GM18861 (cell line): ENCODE results near the gene OTOA.
"Not testable (repeated sequence)": the region's sequence is repeated elsewhere in the genome, so short reads cannot be mapped to it uniquely, and the experiment has no call there.

ENCODE experiments used
- ATAC-seq: cut with Tn5 transposase; IDR thresholded peaks from one replicate; pipeline ENCODE4 v1.9.1; 2021; ENCODE audit not compliant: unreplicated experiment

Gene OTOA

DNA sequence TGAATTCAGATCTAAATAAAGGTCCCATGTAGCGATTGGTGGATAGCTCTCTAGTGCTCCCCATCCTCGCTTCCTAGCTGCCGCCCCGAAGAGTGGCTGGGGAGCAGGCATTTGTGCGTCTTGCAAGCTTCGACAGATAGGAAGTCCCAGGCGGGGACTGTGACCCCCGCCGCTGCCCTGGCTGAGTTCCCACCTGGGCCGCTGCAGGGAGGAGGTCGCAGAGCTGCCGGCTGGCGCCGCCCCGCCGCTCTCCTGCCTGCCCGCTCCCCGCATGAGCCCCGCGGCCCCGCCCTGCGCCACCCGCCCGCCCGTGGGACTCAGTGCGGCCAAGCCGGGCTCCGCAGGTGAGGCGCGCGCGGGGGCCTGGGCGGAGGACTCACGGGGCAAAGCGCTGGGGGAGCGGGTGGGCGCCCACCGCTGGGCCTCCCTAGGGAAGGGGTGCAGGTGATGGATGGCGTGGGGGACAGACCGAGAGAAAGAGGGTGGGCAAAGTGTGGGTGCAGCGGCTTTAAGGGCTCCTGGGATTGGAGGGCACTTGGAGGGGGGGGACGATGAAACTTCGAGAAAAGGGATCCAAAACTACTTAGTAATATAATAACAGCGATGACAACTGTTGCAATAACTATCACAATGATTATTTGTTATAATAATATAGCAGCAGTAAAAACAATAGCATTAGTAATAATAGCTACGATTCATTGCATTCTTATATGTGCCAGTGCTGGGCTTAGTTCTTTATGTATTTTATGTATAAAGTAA lies at the start of gene OTOA:
TSS of gene OTOA (plus strand) at position 80 of the 759 bp plus-strand sequence. CDS start 14,547 bp downstream, outside the sequence.
- ATAC-seq, result no peak

DNA sequence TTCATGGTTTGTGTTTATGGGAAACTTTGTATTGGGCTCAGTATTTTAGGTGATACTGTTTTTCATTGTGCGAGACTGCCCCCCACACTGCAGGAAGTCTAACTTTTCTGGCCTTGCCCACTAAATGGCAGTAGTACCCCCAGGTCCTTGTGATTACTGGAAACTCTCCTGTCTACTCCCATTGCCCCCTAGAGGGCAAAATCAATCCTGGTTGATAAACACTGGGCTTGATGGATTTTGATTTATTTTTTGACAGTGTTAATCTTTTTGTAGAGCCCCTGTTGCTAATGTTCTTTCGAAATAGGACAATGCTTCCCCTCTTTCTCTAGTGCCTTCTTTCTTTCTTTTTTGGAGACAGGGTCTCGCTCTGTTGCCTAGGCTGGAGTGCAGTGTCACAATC lies 48.9 kb upstream of the OTOA start:
- no peak for ATAC-seq

DNA sequence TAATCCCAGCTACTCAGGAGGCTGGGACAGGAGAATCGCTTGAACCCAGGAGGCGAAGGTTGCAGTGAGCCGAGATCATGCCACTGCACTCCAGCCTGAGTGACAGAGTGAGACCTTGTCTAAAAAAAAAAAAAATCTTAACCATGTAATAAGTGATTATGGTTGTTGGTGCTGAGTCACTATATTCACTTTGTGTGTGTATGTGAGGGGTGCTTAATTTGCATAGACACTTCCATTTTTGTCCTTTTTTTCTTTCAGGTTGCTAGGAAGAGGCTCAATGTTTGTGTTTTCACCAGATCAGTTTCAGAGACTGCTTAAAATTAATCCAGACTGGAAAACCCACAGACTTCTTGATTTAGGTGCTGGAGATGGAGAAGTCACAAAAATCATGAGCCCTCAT lies 46.2 kb upstream of the OTOA start:
- no peak for ATAC-seq

DNA sequence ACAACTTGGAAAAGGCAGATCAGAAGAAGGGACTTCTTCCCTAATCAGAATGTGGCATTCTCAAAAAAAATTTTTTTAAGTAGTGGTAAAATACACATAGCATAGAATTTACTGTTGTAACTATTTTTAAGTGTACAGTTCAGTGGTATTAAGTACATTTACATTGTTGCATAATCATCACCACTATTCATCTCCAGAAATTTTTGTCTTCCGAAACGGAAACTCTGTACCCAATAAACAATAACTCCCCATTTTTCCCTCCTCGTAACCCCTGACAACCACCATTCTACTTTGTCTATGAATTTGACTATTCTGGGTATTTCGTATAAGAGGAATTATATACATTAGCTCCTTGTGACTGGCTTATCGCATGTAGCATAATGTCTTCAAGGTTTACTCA lies 45.5 kb upstream of the OTOA start:
- ATAC-seq, result no peak

DNA sequence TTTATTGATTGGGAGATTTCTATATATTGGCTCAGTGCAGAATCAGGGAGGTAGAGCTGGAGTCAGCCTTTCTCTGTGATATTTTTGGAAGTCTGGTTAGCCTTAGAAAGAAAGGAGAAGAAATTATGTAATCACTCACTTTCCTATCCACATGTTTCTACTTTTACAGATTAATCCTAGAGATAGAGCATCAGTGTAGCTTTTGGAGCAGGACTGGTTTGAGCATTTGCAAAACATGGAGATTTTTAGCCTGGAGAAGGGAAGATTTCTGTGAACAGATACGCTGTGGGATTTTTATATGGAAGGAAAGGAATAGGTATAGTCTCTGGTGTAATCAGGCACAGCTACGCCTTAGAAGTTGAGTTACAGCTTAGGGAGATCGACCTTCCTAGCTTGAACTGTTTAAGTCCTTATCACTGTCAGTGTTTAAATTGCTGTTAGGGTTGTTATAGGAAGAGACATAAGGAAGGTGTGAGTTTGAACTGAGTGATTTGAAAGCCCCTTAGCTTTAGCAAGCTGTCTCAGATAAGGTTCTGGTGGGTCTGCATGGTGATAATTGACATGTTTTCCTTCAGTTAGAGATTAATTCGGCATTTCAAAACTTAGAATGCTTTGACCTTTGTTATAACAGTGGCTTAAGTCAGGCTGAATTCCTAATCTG lies 43.9 kb upstream of the OTOA start:
- ATAC-seq, result no peak

DNA sequence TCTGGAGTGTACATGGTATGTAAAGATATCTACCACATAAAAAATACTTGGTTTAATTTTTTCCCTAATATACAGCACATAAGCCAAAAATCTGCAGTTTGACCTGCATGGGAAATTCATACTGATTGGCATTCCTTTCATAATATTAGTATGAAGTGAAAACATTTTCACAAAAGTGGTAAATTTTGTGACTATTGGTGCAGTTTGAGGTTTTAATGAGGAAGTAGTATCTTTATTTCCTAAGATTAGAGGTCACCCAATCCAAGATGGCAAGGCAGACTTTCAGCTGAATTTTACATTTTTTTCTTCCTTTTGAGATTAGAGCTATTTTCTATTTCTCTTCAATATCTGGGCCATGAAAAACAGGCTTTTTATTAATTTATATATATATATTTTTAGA lies 43.2 kb upstream of the OTOA start:
- no peak for ATAC-seq

DNA sequence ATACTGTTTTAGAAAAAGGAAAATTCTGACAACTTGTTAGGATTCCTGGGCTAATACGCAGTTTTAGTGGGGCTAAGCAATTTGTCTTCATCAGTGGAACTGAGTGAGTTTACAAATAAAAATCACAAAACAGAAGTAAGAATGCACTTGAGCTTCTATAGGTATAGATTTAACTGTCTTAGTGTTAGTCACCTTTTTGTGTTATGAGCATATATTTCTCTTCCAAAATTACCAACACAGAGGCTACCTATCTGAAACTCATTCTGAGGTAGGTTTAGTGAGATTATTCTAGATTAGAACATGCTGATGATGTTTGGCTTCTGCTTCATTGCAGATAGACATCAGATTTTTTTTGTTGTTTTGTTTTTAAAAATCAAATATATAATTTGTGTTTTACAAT lies 41.2 kb upstream of the OTOA start:
- ATAC-seq, result no peak

DNA sequence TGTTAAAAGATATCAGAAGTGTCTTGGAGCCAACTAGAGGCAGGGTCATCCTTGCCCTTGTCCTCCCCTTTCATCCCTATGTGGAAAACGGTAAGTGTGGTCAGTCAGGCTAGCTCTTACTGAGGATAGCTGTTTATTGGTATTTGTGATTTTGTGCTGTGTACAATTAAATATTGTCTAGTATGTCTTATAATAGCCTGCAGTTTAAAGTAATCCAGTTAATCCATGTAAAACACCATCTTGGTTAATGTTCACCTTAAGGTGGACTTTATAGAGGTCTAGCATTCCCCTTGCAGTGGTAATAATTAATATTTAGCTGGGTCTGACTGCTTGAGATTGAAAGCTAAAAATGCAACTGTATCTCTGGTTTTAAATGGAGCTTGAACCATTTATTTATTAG lies 38.7 kb upstream of the OTOA start:
- no peak for ATAC-seq

DNA sequence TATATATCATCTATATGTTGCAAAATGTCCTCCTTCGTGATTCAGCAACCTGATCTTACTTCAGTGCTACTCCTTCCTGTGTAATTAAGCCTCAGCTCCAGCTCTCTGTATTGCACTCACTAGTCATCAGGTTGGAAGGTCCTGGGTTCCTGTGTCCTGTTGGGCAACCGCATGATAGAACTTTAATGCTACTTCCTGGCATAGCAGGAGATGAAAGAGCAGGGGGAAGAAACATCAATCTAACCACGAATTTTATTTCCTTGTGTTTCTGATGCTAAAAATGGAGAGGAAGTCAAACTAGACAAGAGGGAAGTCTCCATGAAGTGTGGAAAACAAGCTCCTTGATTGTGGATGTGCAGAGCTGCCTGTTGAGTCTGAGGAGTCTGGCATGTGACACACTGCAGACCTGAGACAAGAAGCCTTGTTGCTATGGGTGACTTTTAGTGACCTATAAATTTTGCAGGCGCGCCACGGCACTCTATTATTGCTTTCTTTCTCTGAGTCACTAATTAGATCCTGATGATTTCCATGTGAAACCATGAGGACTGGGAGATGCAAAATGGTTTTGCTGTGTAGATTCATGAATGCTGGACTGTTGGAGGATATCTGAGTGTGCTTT lies 37.0 kb upstream of the OTOA start:
- ATAC-seq, result no peak

DNA sequence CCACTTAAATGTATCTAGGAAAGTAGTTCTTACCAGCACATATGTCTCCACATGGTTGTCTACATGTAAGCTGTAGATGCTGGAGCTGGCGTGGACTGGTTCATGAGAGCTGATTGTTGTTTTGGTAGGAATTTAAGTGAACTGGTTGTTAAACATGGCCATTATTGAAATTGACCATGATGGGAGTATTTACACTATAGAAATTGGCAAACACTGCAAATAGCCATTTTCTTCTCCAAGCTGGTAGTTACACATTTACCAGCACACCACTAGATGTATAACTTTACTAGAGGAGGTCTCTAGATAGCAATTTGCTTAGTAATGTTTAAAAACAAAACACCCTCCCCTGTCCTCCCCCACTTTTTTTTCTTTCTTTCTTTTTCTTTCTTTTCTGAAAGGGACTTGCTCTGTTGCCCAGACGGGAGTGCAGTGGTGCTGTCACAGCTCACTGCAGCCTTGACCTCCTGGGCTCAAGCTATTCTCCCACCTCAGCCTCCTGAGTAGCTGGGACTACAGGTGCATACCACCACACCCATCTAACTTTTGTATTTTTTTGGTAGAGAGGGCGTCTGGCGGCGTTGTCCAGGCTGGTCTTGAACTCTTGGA lies 35.5 kb upstream of the OTOA start:
- ATAC-seq, result no peak

DNA sequence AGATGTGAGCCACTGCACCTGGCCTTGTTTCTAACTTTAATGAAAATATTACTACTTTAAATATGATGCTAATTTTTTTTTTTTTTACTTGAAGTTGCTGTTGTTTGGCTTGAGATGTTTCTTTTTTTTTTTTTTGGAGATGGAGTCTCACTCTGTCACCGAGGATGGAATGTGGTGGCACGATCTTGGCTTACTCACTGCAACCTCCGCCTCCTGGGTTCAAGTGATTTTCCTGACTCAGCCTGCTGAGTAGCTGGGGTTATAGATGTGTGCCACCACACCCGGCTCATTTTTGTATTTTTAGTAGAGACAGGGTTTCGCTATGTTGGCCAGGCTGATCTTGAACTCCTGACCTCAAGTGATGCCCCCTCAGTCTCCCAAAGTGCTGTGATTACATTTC lies 35.0 kb upstream of the OTOA start:
- ATAC-seq, result no peak

DNA sequence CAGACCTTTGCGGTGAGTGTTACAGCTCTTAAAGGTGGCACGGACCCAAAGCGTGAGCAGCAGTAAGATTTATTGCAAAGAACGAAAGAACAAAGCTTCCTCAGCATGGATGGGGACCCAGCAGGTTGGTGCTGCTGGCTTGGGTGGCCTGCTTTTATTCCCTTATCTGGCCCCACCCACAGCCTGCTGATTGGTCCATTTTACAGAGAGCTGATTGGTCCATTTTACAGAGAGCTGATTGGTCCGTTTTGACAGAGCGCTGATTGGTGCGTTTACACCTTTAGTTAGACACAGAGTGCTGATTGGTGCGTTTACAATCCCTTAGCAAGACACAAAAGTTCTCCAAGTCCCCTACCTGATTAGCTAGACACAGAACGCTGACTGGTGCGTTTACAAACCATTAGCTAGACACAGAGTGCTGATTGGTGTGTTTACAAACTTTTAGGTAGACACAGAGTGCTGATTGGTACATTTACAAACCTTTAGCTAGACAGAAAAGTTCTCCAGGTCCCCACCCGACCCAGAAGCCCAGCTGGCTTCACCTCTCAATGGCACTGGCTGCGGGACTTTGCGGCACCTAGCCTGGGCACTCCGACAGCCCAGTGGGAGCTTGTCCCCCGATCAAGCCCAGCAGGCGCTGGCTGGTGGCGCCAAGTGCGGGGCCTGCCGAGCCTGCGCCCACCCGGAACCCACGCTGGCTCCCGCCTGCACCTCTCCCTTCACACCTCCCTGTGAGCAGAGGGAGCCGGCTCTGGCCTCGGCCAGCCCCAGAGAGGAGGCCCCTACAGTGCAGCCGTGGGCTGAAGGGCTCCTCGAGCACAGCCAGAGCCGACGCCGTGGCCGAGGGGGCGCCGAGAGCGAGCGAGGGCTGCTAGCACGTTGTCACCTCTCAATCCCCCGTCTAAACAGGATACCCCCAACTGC lies 33.9 kb upstream of the OTOA start:
- not testable (repeated sequence) for ATAC-seq

DNA sequence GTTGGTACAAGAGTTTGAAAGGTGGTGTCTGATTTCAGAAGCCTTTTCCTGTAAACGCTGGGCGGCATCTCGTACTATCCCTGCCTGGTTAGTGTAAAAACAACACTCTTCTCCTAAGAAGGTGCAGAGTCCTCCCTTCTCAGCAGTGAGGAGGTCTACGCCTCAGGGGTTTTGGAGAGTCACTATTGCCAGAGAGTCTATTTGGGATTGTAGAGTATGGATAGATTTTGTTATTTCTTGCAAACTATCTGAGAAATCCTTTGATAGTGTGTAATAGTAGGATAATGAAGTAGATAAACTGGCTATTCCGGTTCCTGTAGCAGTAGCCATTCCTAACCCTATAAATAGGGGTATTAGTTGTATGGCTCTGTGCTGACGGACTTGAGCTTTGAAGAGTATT lies 32.9 kb upstream of the OTOA start:
- not testable (repeated sequence) for ATAC-seq

DNA sequence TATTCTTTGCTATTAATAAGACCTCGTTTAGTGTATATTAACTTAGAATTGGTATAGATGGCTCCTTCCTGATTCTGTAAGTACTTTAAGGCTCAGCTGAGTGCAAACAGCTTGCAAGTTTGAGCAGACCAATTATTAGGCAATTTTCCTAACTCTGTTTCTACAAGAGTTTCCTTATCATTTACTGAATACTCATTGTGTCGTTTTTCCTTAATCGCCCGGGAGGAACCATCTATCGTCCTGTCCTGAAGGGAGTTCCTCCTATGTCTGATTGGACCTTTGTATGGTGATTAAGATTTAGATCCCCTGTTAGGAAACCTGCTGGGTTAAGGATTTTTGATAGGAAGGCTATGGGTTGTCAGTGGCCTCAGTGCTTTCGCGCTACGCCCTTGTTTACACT lies 32.4 kb upstream of the OTOA start:
- not testable (repeated sequence) for ATAC-seq

DNA sequence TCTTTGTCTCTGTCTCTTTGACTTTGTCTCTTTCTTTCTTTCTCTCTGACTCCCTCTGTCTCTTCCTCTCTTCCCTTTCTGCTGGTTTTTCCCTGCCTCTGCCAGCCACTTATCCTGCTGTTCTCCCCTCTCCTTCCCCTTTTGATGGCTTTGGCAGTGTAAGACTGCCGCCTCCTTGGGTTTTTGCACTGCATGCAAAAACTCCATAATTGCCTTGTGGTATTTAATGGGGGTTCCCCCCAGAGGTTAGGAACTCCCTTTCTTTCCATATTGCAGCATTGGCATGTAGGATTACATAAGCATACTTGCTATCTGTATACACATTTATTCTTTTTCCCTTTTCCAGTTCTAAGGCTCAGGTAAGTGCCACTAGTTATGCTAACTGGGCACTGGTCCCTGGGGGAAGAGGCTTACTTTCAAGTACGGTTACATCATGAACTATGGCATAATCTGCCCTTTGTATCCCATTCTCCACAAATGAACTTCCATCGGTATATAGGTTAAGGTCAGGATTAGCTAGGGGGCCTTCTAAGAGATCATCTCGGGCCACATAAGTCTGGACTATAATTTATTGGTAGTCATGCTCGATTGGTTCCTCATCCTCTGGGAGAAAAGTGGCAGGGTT lies 31.7 kb upstream of the OTOA start:
- ATAC-seq, result not testable (repeated sequence)

DNA sequence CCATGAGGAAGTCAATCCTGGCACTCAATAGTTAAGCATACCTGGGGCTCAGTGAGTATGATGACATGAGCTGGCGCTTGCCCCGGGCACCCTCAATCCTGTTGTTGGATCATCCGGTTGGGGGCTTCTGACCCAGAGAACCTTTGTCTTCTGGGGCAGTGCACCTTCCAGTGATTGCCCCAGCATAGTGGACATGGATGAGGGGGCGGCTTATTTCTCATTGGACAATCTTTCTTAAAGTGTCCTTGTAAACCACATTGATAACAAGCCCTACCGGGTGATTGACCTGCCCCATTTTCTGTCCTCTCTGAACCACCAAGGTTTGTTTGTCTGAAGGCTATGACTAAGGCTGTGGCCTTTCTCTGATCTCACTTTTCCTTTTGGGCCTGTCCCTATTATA lies 29.6 kb upstream of the OTOA start:
- no peak for ATAC-seq

DNA sequence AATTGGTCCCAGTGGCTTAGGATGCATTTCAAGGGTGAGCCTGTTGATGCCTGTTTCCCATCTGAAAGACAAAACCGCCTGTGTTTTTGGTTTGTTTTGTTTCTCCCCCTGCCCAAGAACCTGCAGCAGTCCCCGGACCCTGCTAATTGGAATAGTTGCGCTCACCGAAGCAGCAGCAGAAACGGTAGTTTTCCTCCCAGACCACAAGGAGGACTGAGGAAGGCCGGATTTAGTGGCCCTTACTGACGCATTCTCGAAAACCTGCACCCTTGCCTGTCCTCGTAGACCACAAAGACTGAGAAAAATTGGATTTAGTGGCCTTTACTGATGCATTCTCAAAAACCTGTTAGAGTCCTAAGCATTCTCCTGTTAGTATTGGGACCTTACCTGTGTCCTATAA lies 28.1 kb upstream of the OTOA start:
- ATAC-seq, result not testable (repeated sequence)

DNA sequence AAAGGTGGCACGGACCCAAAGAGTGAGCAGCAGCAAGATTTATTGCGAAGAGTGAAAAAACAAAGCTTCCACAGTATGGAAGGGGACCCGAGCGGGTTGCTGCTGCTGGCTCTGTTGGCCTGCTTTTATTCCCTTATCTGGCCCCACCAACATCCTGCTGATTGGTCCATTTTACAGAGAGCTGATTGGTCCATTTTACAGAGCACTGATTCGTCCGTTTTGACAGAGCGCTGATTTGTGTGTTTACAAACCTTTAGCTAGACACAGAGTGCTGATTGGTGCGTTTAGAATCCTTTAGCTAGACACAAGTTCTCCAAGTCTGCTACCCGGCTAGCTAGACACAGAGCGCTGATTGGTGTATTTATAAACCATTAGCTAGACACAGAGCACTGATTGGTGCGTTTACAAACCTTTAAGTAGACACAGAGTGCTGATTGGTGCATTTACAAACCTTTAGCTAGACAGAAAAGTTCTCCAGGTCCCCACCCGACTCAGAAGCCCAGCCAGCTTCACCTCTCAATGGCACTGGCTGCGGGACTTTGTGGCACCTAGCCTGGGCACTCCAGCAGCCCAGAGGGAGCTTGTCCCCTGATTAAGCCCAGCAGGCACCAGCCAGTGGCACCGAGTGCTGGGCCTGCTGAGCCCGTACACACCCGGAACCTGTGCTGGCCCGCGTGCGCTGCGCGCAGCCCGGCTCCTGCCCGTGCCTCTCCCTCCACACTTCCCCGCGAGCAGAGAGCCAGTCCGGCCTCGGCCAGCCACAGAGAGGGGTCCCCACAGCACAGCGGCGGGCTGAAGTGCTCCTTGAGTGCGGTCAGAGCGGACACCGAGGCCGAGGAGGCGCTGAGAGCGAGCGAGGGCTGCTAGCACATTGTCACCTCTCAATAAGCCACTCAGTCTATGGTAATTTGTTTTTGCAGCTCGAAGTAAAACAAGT lies 26.5 kb upstream of the OTOA start:
- no peak for ATAC-seq

DNA sequence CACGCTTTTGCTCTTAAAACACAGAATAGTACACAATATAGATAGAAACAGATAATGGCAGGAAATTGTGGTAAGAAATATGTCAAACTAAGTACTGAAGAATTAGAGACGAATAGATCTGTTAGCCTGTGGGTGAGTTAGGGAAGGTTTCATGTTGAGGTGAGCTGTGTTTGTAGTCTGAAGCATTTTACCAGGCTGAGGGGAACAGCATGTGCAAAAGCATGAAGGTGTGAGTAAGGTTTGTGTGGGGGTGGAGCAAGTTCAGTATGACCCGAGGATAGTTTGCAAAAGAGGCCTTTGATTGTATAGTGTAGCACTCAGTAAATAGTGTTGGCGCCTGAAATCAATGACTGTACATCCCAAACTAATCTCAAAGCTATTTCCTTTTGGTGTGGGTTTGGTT lies 25.2 kb upstream of the OTOA start:
- no peak for ATAC-seq
